Stimulated activated CD4-positive, alpha-beta T cell treated with anti-CD3 and anti-CD28 coated beads, Interleukin-1b, Interleukin-23, amount 100 ng/mL, for 48 hours (primary cell): ENCODE results near the gene TLE5.
"Not testable (repeated sequence)": the region's sequence is repeated elsewhere in the genome, so short reads cannot be mapped to it uniquely, and the experiment has no call there.

Experiments
- DNase-seq: peaks from one replicate; pipeline ENCODE4 v3.0.0-alpha.2; 2020

The TLE5 gene

GRCh38 chr19:3058821-3059314, 3.4 kb downstream of the TLE5 start:
- DNase-seq = no peak

- DNase-seq = no peak
These were observed 4.1 kb downstream of the TLE5 start for GRCh38 chr19:3058009-3058820.

GRCh38 chr19:3057275-3057714, 5.0 kb downstream of the TLE5 start:
- no peak for DNase-seq

GRCh38 chr19:3056417-3057088, 5.7 kb downstream of the TLE5 start:
- DNase-seq = no peak

GRCh38 chr19:3055741-3056416, 6.4 kb downstream of the TLE5 start:
- no peak for DNase-seq

- DNase-seq = no peak
These were observed 7.1 kb downstream of the TLE5 start for GRCh38 chr19:3054972-3055740.

GRCh38 chr19:3054265-3054971, 7.9 kb downstream of the TLE5 start:
- no peak for DNase-seq

GRCh38 chr19:3053780-3054179, 8.5 kb downstream of the TLE5 start:
- no peak for DNase-seq

- DNase-seq = no peak
These were observed 9.1 kb downstream of the TLE5 start for GRCh38 chr19:3053218-3053621.

- not testable (repeated sequence) for DNase-seq
These were observed 12.3 kb downstream of the TLE5 start for GRCh38 chr19:3050016-3050415.

- DNase-seq = no peak
These were observed 13.2 kb downstream of the TLE5 start for GRCh38 chr19:3049089-3049488.

GRCh38 chr19:3048190-3048533, 14.1 kb downstream of the TLE5 start:
- no peak for DNase-seq

GRCh38 chr19:3047496-3048189, 14.7 kb downstream of the TLE5 start:
- DNase-seq = peak; percentile 75

- DNase-seq = no peak
These were observed 15.4 kb downstream of the TLE5 start for GRCh38 chr19:3046698-3047495.

- no peak for DNase-seq
These were observed 16.2 kb downstream of the TLE5 start for GRCh38 chr19:3045885-3046697.

GRCh38 chr19:3045191-3045590, 17.1 kb downstream of the TLE5 start:
- no peak for DNase-seq

GRCh38 chr19:3042621-3043267, 19.6 kb downstream of the TLE5 start:
- DNase-seq = no peak

GRCh38 chr19:3041761-3042620, 20.3 kb downstream of the TLE5 start:
- DNase-seq = no peak
